ENCODE data around the gene CDK19.

GRCh38 chr6:110606151-110606550, 209.1 kb downstream of the CDK19 start:
- TF ChIP-seq, protein P1, sequence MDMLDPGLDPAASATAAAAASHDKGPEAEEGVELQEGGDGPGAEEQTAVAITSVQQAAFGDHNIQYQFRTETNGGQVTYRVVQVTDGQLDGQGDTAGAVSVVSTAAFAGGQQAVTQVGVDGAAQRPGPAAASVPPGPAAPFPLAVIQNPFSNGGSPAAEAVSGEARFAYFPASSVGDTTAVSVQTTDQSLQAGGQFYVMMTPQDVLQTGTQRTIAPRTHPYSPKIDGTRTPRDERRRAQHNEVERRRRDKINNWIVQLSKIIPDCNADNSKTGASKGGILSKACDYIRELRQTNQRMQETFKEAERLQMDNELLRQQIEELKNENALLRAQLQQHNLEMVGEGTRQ (IDR thresholded peaks at IDR 0.05; ENCODE audit: low read depth, low read length) = no peak
- TF ChIP-seq RAD21 (IDR thresholded peaks at IDR 0.05; ENCODE audit: low read length) (no peak), MAZ (IDR thresholded peaks at IDR 0.05; ENCODE audit: borderline replicate concordance, low read depth, low read length) (no peak), POLR2A (IDR thresholded peaks at IDR 0.05; ENCODE audit: low read depth, low read length) (no peak), MXI1 (IDR thresholded peaks at IDR 0.05; ENCODE audit: borderline replicate concordance, low read depth, low read length) (no peak)
- TF ChIP-seq, protein P2, sequence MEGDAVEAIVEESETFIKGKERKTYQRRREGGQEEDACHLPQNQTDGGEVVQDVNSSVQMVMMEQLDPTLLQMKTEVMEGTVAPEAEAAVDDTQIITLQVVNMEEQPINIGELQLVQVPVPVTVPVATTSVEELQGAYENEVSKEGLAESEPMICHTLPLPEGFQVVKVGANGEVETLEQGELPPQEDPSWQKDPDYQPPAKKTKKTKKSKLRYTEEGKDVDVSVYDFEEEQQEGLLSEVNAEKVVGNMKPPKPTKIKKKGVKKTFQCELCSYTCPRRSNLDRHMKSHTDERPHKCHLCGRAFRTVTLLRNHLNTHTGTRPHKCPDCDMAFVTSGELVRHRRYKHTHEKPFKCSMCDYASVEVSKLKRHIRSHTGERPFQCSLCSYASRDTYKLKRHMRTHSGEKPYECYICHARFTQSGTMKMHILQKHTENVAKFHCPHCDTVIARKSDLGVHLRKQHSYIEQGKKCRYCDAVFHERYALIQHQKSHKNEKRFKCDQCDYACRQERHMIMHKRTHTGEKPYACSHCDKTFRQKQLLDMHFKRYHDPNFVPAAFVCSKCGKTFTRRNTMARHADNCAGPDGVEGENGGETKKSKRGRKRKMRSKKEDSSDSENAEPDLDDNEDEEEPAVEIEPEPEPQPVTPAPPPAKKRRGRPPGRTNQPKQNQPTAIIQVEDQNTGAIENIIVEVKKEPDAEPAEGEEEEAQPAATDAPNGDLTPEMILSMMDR (conservative IDR thresholded peaks at IDR 0.05; ENCODE audit: low read depth, low read length) = no peak

All from IMR-90 (cell line).